ENCODE measurements around the gene LMO1. TPM values are rescaled to one million over a fixed set of nuclear protein-coding genes. Genes with fewer than 3 reads are reported as not detected.

The LMO1 gene
- total RNA-seq, 4 donors from 2014 or later = not detected

DNA sequence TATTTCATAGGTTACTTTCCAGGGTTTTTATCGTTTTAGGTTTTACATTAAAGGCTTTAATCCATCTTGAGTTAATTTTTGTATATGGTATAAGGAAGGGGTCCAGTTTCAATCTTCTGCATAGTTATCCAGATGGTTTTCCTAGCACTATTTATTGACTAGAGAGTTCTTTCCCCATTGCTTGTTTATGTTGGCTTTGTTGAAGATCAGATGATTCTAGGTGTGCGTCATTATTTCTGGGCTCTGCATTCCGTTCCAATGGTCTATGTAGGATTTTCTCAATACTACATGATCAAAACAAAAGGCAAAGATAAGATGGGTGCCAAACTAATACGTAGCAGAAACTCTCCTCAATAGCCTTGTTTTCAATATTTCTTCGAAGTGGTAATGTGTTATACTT, 80.6 kb downstream of the LMO1 start:
- TF ChIP-seq, protein P1, sequence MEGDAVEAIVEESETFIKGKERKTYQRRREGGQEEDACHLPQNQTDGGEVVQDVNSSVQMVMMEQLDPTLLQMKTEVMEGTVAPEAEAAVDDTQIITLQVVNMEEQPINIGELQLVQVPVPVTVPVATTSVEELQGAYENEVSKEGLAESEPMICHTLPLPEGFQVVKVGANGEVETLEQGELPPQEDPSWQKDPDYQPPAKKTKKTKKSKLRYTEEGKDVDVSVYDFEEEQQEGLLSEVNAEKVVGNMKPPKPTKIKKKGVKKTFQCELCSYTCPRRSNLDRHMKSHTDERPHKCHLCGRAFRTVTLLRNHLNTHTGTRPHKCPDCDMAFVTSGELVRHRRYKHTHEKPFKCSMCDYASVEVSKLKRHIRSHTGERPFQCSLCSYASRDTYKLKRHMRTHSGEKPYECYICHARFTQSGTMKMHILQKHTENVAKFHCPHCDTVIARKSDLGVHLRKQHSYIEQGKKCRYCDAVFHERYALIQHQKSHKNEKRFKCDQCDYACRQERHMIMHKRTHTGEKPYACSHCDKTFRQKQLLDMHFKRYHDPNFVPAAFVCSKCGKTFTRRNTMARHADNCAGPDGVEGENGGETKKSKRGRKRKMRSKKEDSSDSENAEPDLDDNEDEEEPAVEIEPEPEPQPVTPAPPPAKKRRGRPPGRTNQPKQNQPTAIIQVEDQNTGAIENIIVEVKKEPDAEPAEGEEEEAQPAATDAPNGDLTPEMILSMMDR (IDR thresholded peaks at IDR 0.05) = no peak
- no peak for ATAC-seq (ENCODE audit: low FRiP score)
- no peak for DNase-seq (ENCODE audit: low spot score)

DNA sequence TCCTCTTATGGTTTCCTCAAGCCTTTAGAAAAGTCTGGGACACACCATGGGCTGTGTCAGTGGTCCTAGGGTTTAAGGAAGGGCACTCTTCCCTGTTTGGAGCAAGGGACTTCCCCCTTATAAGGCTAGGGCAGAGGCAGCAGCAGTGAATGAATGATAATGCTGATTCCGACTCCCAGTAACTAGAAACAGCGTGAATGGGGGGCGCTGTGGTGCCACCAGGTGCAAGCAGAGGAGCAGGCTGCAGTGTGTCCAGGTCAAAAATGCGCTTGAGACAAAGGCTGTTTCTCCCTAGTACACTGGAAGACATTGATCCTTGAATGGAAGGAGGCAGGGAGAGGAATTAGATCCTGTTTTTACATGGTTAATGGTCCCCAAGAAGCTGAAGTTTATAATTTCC, 83.2 kb downstream of the LMO1 start:
- ATAC-seq (ENCODE audit: low FRiP score) = no peak
- DNase-seq (ENCODE audit: low spot score) = no peak
- TF ChIP-seq, protein P1 (IDR thresholded peaks at IDR 0.05) = no peak

DNA sequence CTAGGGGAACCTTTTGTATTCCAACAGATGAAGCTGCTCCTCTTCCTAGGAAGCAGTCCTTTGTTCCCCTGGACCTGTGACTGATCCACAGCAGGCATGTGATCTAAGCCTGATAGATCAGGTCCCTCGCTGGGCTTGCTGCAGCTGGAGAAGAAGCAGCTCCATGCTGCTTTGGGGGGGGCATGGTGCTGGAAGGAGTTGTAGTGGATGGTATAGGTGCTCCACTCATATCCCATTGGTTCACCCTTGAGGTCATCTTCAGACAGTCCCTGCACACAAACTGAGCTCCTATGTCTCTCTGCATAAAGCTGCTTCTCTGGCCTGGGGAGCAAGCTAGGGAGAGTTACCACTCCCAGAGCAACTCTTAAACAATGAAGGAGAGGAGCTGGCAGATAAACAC, 85.4 kb downstream of the LMO1 start:
- ATAC-seq (ENCODE audit: low FRiP score) (no peak), DNase-seq (ENCODE audit: low spot score) (no peak)
- TF ChIP-seq, protein P1 (IDR thresholded peaks at IDR 0.05) = no peak

DNA sequence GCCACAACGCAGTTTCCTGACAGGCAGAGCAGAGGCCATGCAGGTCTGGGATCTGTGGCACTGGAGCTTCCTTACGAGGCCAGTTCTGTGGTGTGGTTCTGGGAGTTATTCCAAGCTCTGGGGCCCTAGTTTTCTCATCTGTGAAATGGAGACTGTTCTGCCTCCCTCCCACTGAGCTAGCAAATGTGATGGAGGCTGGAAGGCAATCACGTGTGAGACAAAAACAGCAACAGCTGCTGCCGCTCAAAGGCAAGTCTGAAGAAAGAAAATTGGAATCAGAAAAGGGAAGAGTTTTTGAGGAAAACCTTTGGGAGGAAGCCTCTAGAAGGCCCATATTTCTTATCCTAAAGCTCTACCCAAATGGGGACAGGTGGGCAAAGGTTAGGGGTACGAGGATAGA, 86.5 kb downstream of the LMO1 start:
- ATAC-seq (ENCODE audit: low FRiP score) (no peak), DNase-seq (ENCODE audit: low spot score) (no peak)
- TF ChIP-seq, protein P1 (IDR thresholded peaks at IDR 0.05) = no peak

Other genes with a start within 250 kb of the LMO1 start
- gene TUB, start 182.7 kb downstream of the LMO1 start, total RNA-seq = 10 to 100 TPM in 3 of 4 donors, 1 to 10 TPM in 1; 8.9 to 24.4 (median 12.6) TPM
- 10 to 100 TPM in 2 of 4 donors, 1 to 10 TPM in 2; 3.6 to 12.0 (median 8.2) TPM for gene RIC3, start 94.9 kb downstream of the LMO1 start, total RNA-seq